Measurements from ENCODE around the gene FOSL2. TPM values are rescaled to one million over a fixed set of nuclear protein-coding genes. Genes with fewer than 3 reads are reported as not detected.

FOSL2 gene
- total RNA-seq, 2 donors from 2014 or later = 1.4 to 3.8 TPM

DNA sequence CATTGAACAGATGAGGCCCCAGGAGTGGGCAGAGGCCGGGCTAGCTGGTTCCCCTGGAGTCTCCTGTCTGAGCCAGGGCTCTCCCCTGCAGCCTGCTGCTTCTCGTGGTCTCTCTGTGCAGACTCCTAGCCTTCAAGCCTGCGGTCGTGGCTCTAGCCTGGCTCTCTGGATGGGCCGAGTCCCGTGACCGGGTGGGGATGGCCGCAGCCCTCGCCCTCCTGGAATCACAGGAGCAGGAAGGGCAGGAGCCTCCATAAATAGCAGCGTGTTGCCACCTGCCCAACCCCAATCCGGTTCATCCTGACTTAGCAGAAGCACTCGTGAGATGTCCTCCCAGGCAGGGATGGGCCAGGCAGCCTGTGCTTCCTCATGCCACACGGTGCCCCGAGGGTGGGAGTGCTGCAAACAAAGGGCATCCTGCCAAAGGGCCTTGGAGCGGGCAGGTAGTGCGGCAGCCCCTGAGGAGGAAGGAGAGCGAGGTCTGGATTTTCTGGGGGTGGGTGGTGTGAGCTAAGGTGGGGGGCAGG lies 43.9 kb downstream of the FOSL2 start:
- peaks cover 15% of the 10 kb centered on the region for H3K9me3 Mint-ChIP-seq
- no peak overlapping the region for H3K4me3 Mint-ChIP-seq

DNA sequence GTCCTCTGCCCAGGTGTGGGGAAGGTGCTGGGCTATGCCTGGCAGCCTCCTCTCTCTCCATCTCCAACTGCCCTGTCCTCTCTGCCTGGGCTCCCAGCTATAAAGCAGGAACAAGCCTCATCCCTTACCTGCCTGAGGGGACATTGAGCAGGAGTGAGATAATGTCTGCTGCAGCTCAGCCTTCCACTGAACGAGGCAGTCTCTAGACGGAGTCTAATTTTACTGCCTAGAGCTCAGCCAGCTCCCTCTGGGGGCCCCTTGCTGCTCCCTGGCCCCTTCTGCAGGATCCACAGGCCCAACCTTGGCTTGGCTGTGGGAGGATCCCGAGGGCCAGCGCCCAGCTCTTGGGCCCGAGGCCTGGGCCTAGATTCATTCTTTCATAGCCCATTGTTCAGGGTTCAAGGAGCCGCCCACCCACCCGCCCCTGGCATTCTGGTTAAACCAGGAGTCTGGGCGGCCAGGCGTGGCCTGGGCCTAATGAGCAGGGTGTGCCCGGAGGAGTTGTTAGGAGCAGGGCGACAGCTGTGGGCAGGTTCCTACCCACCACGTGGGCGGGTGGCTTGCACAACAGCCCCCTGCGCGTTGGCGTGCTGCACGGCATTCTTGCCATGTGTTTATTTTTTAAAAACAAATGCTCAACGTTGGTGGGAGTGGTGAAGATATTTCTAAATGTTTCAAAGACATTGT lies 44.6 kb downstream of the FOSL2 start:
- WGBS, 2 experiments (ENCODE audit: insufficient coverage in 1 of 2, insufficient read length in 1 of 2) = 91 to 94% methylated on average over 9 to 18 of the region's 18 CpGs
- no peaks in the 10 kb centered on the region for H3K36me3 ChIP-seq (ENCODE audit: control insufficient read depth, insufficient read depth, low read length)
- H3K4me3 ChIP-seq (ENCODE audit: low read length) = no peak overlapping the region
- no peaks in the 10 kb centered on the region for H3K4me1 ChIP-seq (ENCODE audit: control insufficient read depth, insufficient read depth, low read length)
- peaks cover 9% of the 10 kb centered on the region for H3K9me3 ChIP-seq (ENCODE audit: control insufficient read depth, low read length)
- H3K9ac ChIP-seq (ENCODE audit: extremely low read depth, low read length, poor library complexity, severe bottlenecking) = no peak overlapping the region
- H3K4me3 Mint-ChIP-seq = no peak overlapping the region
- no peak overlapping the region for H3K27ac Mint-ChIP-seq
- no peaks in the 10 kb centered on the region for H3K27me3 Mint-ChIP-seq (ENCODE audit: insufficient read depth)
- peaks cover 22% of the 10 kb centered on the region for H3K9me3 Mint-ChIP-seq
- H3K27me3 ChIP-seq (ENCODE audit: control insufficient read depth, insufficient read depth, low read length, poor library complexity, severe bottlenecking) = no peaks in the 10 kb centered on the region
- peaks cover 17% of the 10 kb centered on the region for H3K4me1 Mint-ChIP-seq
- DNase-seq = no peak
- TF ChIP-seq, protein P1, sequence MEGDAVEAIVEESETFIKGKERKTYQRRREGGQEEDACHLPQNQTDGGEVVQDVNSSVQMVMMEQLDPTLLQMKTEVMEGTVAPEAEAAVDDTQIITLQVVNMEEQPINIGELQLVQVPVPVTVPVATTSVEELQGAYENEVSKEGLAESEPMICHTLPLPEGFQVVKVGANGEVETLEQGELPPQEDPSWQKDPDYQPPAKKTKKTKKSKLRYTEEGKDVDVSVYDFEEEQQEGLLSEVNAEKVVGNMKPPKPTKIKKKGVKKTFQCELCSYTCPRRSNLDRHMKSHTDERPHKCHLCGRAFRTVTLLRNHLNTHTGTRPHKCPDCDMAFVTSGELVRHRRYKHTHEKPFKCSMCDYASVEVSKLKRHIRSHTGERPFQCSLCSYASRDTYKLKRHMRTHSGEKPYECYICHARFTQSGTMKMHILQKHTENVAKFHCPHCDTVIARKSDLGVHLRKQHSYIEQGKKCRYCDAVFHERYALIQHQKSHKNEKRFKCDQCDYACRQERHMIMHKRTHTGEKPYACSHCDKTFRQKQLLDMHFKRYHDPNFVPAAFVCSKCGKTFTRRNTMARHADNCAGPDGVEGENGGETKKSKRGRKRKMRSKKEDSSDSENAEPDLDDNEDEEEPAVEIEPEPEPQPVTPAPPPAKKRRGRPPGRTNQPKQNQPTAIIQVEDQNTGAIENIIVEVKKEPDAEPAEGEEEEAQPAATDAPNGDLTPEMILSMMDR (conservative IDR thresholded peaks at IDR 0.05) = no peak
- no peak overlapping the region for H3K27ac ChIP-seq (ENCODE audit: low read depth, low read length)
- no peaks in the 10 kb centered on the region for H3K36me3 Mint-ChIP-seq (ENCODE audit: low read depth)

More for the DNA sequence above, 43.9 kb downstream of the FOSL2 start:
- no peaks in the 10 kb centered on the region for H3K27me3 Mint-ChIP-seq (ENCODE audit: insufficient read depth)
- Histone ChIP-seq H3K4me1 (ENCODE audit: control insufficient read depth, insufficient read depth, low read length) (no peaks in the 10 kb centered on the region), H3K27ac (ENCODE audit: low read depth, low read length) (no peak overlapping the region), H3K9ac (ENCODE audit: extremely low read depth, low read length, poor library complexity, severe bottlenecking) (no peak overlapping the region), H3K9me3 (ENCODE audit: control insufficient read depth, low read length) (peaks cover 8% of the 10 kb centered on the region), H3K27me3 (ENCODE audit: control insufficient read depth, insufficient read depth, low read length, poor library complexity, severe bottlenecking) (no peaks in the 10 kb centered on the region), H3K4me3 (ENCODE audit: low read length) (no peak overlapping the region), H3K36me3 (ENCODE audit: control insufficient read depth, insufficient read depth, low read length) (no peaks in the 10 kb centered on the region)
- no peak for DNase-seq
- TF ChIP-seq, protein P1 (conservative IDR thresholded peaks at IDR 0.05) = no peak
- WGBS, 2 experiments (ENCODE audit: insufficient coverage in 1 of 2, insufficient read length in 1 of 2) = 79 to 92% methylated on average over 7 to 17 of the region's 17 CpGs
- H3K4me1 Mint-ChIP-seq = peaks cover 17% of the 10 kb centered on the region
- no peak overlapping the region for H3K27ac Mint-ChIP-seq
- no peaks in the 10 kb centered on the region for H3K36me3 Mint-ChIP-seq (ENCODE audit: low read depth)

DNA sequence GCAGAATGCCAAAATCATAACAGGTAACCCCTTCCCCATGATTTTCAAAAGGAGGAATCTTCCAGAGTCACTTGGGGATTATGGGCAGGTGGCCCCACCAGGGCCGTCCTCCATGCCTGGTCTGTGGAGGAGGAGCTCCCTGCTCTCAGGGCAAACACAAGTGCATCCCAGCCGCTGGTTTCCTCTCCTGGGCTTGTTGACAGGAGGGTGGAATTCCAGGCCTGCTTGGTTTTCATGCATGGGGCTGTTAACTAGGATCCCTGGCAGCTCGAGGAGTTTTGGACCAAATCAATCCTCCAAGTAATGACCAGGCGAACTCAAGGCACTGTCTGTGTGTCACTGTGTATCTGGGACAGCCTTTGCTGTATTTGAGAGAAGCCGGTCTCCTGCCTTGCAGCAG lies 45.3 kb downstream of the FOSL2 start:
- DNase-seq = no peak
- no peaks in the 10 kb centered on the region for H3K36me3 ChIP-seq (ENCODE audit: control insufficient read depth, insufficient read depth, low read length)
- no peak overlapping the region for H3K4me3 Mint-ChIP-seq
- peaks cover 12% of the 10 kb centered on the region for H3K9me3 ChIP-seq (ENCODE audit: control insufficient read depth, low read length)
- H3K27me3 ChIP-seq (ENCODE audit: control insufficient read depth, insufficient read depth, low read length, poor library complexity, severe bottlenecking) = no peaks in the 10 kb centered on the region
- no peak overlapping the region for H3K9ac ChIP-seq (ENCODE audit: extremely low read depth, low read length, poor library complexity, severe bottlenecking)
- WGBS, 2 experiments (ENCODE audit: insufficient coverage in 1 of 2, insufficient read length in 1 of 2) = 73 to 96% methylated on average over 3 to 5 of the region's 5 CpGs
- no peak overlapping the region for H3K27ac Mint-ChIP-seq
- peaks cover 19% of the 10 kb centered on the region for H3K9me3 Mint-ChIP-seq
- TF ChIP-seq, protein P1 (conservative IDR thresholded peaks at IDR 0.05) = no peak
- no peaks in the 10 kb centered on the region for H3K36me3 Mint-ChIP-seq (ENCODE audit: low read depth)
- H3K4me1 ChIP-seq (ENCODE audit: control insufficient read depth, insufficient read depth, low read length) = no peaks in the 10 kb centered on the region
- no peaks in the 10 kb centered on the region for H3K27me3 Mint-ChIP-seq (ENCODE audit: insufficient read depth)
- no peak overlapping the region for H3K27ac ChIP-seq (ENCODE audit: low read depth, low read length)
- H3K4me3 ChIP-seq (ENCODE audit: low read length) = no peak overlapping the region
- H3K4me1 Mint-ChIP-seq = peaks cover 17% of the 10 kb centered on the region

Data from endodermal cell (in vitro differentiated cells).